Measurements from ENCODE around the gene MAP2K4.

DNA sequence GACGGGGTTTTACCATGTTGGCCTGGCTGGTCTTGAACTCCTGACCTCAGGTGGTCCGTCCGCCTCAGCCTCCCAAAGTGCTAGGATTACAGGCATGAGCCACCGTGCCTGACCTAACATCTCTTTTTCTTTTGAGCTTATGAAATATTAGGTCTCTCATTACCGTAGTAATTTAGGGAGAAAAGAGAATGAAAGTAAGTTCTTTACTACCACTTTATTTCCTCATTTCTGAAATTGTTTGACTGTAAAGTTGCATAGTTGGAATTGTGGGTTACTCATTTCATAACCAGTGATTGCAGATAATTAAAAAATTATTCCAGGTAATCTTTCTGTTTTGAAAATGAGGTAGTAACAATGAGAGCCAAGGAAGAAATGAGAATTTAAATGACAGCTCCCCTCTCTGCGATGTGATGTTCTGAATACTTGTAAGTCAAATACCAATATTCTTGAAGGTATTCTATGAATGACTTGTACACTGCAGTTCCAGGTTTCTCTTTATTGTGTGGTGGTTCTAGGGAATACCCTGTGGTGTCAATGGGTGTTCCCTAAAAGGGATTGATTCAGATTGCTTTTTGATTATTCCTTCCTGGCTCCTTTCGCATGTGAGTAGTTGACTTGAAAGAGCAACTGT lies 28.3 kb downstream of the MAP2K4 start:
- TF ChIP-seq, protein P1, sequence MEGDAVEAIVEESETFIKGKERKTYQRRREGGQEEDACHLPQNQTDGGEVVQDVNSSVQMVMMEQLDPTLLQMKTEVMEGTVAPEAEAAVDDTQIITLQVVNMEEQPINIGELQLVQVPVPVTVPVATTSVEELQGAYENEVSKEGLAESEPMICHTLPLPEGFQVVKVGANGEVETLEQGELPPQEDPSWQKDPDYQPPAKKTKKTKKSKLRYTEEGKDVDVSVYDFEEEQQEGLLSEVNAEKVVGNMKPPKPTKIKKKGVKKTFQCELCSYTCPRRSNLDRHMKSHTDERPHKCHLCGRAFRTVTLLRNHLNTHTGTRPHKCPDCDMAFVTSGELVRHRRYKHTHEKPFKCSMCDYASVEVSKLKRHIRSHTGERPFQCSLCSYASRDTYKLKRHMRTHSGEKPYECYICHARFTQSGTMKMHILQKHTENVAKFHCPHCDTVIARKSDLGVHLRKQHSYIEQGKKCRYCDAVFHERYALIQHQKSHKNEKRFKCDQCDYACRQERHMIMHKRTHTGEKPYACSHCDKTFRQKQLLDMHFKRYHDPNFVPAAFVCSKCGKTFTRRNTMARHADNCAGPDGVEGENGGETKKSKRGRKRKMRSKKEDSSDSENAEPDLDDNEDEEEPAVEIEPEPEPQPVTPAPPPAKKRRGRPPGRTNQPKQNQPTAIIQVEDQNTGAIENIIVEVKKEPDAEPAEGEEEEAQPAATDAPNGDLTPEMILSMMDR (IDR thresholded peaks at IDR 0.05), result no peak
- no peak for TF ChIP-seq POLR2A (IDR thresholded peaks at IDR 0.05)

Data from lower leg skin (tissue), 3 donors.